ENCODE data around the gene IGF2. TPM values are rescaled to one million over a fixed set of nuclear protein-coding genes. Genes with fewer than 3 reads are reported as not detected.

IGF2 gene
- total and polyA plus RNA-seq, 12 donors: 36.0 to 195 (median 81.6) TPM

DNA sequence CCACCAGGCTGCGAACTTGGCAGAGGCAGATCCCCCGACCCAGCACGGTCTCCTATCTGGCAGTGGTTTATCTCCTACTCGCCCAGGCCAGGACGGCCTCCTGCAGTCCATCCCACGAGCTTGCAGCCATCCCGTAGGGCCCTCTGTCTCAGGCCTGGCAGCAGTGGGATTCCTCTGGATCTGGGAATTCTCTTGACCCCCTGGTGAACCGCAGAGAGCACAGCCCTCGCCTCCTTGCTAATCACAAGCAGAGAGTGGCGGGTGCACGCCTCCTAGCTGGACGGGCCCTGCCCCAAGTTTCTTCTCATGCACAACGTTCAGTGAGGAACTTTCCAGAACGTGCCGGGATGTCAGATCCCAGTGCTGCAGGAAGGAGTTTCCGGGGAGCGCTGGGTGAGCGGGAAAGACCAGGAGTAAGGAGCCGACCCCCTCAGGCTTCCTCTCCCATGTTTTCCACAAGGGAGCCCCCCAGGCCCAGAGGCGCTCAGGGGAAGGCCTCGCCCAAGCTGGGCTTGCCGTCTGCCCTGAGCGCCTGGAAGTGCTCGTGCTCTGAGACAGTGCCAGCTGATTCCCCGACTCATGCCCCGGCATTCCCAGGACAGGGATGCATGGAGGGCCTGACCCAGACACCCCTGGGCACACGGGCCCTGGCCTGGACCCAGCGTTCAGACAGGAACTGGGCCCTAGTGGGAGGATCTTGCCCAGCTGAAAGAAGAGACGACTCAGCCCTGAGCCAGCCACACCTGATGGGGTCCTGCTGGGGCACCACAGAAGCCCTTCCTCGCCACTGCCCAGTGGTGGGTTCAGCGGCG lies 24.6 kb downstream of the IGF2 start:
- Histone ChIP-seq H3K4me3 (no peak overlapping the region), H3K4me1 (peaks cover 0 to 7% (median 5%) of the 10 kb centered on the region in 9 donors), H3K36me3 (no peaks in the 10 kb centered on the region), H3K27ac (no peak overlapping the region), H3K27me3 (peaks cover 0 to 5% (median 1%) of the 10 kb centered on the region in 7 donors), H3K9me3 (peaks cover 0 to 20% (median 9%) of the 10 kb centered on the region in 11 donors)
- 80 to 81% methylated on average over 32 of the region's 32 CpGs for WGBS, 2 donors
- peak in 1 of 8 donors; percentile 34 for ATAC-seq
- DNase-seq: no peak
- TF ChIP-seq, protein P1, sequence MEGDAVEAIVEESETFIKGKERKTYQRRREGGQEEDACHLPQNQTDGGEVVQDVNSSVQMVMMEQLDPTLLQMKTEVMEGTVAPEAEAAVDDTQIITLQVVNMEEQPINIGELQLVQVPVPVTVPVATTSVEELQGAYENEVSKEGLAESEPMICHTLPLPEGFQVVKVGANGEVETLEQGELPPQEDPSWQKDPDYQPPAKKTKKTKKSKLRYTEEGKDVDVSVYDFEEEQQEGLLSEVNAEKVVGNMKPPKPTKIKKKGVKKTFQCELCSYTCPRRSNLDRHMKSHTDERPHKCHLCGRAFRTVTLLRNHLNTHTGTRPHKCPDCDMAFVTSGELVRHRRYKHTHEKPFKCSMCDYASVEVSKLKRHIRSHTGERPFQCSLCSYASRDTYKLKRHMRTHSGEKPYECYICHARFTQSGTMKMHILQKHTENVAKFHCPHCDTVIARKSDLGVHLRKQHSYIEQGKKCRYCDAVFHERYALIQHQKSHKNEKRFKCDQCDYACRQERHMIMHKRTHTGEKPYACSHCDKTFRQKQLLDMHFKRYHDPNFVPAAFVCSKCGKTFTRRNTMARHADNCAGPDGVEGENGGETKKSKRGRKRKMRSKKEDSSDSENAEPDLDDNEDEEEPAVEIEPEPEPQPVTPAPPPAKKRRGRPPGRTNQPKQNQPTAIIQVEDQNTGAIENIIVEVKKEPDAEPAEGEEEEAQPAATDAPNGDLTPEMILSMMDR (IDR thresholded peaks at IDR 0.05): no peak
- intact Hi-C loops (cut with DNase I): no loop called here

DNA sequence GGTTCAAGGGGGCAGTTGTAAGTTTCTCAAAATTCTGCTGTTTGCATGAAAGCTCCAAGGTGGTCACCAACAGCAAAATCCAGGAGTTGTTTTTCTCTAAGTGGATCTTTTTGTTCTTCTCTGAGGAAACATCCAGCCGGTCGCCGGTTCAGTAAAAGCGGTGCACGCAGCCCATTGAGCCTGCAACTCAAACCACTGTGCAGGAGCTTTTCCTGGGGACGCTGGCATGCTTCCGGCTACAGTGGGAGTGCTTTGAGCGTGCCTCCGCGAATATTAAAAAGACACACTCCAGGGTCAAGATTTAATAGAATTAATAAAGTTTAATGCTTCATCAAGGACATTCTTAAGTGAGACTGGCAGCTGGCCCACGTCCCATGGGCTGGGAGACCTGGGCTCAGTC lies 25.4 kb downstream of the IGF2 start:
- Histone ChIP-seq H3K36me3 (no peaks in the 10 kb centered on the region), H3K4me3 (no peak overlapping the region), H3K27ac (no peak overlapping the region), H3K4me1 (peaks cover 0 to 15% (median 14%) of the 10 kb centered on the region in 9 donors), H3K9me3 (peaks cover 0 to 20% (median 9%) of the 10 kb centered on the region in 11 donors), H3K27me3 (peaks cover 0 to 6% (median 0%) of the 10 kb centered on the region in 7 donors)
- TF ChIP-seq, protein P1 (IDR thresholded peaks at IDR 0.05): no peak
- DNase-seq (no peak), ATAC-seq (no peak)
- intact Hi-C loops (cut with DNase I): no loop called here
- WGBS, 2 donors: 88 to 89% methylated on average over 11 of the region's 11 CpGs

DNA sequence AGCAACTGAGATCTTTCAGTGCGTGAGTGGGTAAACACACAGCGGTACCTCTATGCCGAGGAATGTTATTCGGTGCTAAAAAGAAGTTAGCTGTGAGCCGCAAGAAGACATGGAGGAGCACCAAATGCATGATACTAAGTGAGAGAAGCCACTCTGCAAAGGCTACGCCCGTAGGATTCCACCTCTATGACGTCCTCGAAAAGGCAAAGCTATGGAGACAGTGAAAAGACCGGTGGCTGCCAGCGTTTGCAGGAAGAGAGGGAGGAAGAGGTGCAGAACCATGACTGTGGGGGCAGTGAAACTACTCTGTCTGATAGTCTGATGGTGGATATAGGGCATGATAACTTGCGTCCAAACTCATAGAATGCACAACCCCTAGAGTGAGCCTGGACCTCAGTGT lies 28.7 kb downstream of the IGF2 start:
- TF ChIP-seq, protein P1 (IDR thresholded peaks at IDR 0.05): no peak
- H3K4me3 ChIP-seq: no peak overlapping the region
- intact Hi-C loops (cut with DNase I): no loop called here
- DNase-seq: no peak
- no peaks in the 10 kb centered on the region for H3K36me3 ChIP-seq
- no peaks in the 10 kb centered on the region for H3K9me3 ChIP-seq
- peaks cover 0 to 6% (median 0%) of the 10 kb centered on the region in 7 donors for H3K27me3 ChIP-seq
- peaks cover 0 to 18% (median 15%) of the 10 kb centered on the region in 9 donors for H3K4me1 ChIP-seq
- no peak overlapping the region for H3K27ac ChIP-seq
- ATAC-seq: no peak
- WGBS, 2 donors: 89% methylated on average over 12 of the region's 12 CpGs

DNA sequence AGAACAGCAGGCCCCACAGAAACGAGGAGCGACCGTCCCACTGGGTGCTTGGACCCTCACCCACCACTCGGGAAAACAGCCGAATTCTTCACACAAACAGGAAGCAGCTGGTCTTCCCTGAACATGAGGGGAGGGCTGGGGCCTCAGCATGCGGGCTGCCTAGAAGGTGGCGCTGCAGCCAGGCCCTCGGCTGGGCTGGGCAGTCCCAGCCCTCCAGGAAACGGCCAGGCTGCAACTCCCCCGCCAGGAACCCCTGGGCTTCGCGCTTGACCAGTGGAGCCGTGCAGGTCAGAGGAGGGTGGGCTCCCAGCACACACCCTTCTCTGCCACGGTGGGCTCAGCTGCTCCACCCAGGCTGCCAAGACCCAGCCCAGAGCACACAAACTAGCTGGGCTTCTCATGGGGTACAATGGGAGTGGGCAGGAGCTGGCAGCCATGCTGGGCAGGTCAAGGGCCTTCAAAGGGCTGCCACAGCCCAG lies 29.6 kb downstream of the IGF2 start:
- Histone ChIP-seq H3K27ac (peak overlapping the region in 8 of 10 donors; percentile 16 to 76 (median 60)), H3K36me3 (no peaks in the 10 kb centered on the region), H3K9me3 (no peaks in the 10 kb centered on the region), H3K4me3 (no peak overlapping the region), H3K27me3 (peaks cover 0 to 6% (median 0%) of the 10 kb centered on the region in 7 donors), H3K4me1 (peaks cover 0 to 18% (median 15%) of the 10 kb centered on the region in 9 donors)
- ATAC-seq (peak; percentile 40 to 90 (median 76)), DNase-seq (peak; percentile 38 to 40)
- TF ChIP-seq, protein P1 (IDR thresholded peaks at IDR 0.05): peak in 3 of 9 donors; percentile 19 to 43 (median 29)
- WGBS, 2 donors: 30 to 35% methylated on average over 14 of the region's 14 CpGs
- intact Hi-C loops (cut with DNase I): loop anchor here in 1 of 10 donors (10.0 kb wide), 1 partner anchor 55 kb away; the partner anchor contains the start of gene INS
